ENCODE data around the gene DNAH11. TPM values are rescaled to one million over a fixed set of nuclear protein-coding genes. Genes with fewer than 3 reads are reported as not detected.

Gene DNAH11
- total and polyA plus RNA-seq, 2 of the 8 experiments (the other 6 are each of a cell fraction or from before 2014, with no cell fraction given) = 1.8 to 4.9 TPM

- H3K9me3 ChIP-seq (ENCODE audit: insufficient read depth in 2 of 2, low read depth in 1 of 2, low read length in 1 of 2) = no peaks in the 10 kb centered on the region
- H3K4me1 ChIP-seq (replicated peaks in 1 of 4; ENCODE audit: control insufficient read depth in 3 of 4, insufficient read depth in 4 of 4, low read length in 3 of 4) = no peaks in the 10 kb centered on the region
- H3K56ac ChIP-seq (replicated peaks; ENCODE audit: insufficient read length, low read depth, low read length) = no peak overlapping the region
- peaks cover 16% of the 10 kb centered on the region for H3K79me1 ChIP-seq (ENCODE audit: low read depth, low read length)
- no peak overlapping the region for H2BK15ac ChIP-seq (ENCODE audit: low read length)
- no peak overlapping the region for H4K5ac ChIP-seq (ENCODE audit: insufficient read length, low read depth, low read length)
- H3K23me2 ChIP-seq (ENCODE audit: low read depth, low read length) = no peaks in the 10 kb centered on the region
- H2AK5ac ChIP-seq (ENCODE audit: low read depth, low read length) = no peak overlapping the region
- FAIRE-seq (no peak), DNase-seq (ENCODE audit: low read depth in 1 of 2, low spot score in 2 of 2) (no peak)
- H2BK20ac ChIP-seq (ENCODE audit: low read length) = no peak overlapping the region
- no peak overlapping the region for H3K4me2 ChIP-seq (ENCODE audit: insufficient read depth in 1 of 2, low read depth in 2 of 2, low read length in 2 of 2)
- H2BK5ac ChIP-seq (ENCODE audit: low read depth, low read length) = no peak overlapping the region
- ChIA-PET CTCF (ENCODE audit: partially characterized antibody) (interaction anchor here (0.6 to 1.2 kb wide), 3 partner anchors 13 to 146 kb away, joined by 3 to 4 read pairs (median 3); no protein-coding TSS in a partner anchor), POLR2A (ENCODE audit: partially characterized antibody) (interaction anchor here (2.4 kb wide), 1 partner anchor 31 kb away, joined by 9 read pairs; the partner anchor contains the start of gene CDCA7L)
- H3K4me3 ChIP-seq (ENCODE audit: extremely low read depth in 1 of 4, insufficient read depth in 2 of 4, low read depth in 3 of 4, low read length in 4 of 4) = no peak overlapping the region
- no peak overlapping the region for H3K27ac ChIP-seq (ENCODE audit: low read depth, low read length)
- TF ChIP-seq RFX5 (IDR thresholded peaks at IDR 0.05; ENCODE audit: borderline replicate concordance, low read depth, low read length) = no peak
- TF ChIP-seq SIRT6 (IDR thresholded peaks at IDR 0.05; ENCODE audit: low read length) = no peak
- no peak for TF ChIP-seq SP2 (IDR thresholded peaks at IDR 0.05; ENCODE audit: low read length)
- no peak for TF ChIP-seq CHD1 (IDR thresholded peaks at IDR 0.05; ENCODE audit: low read depth, low read length)
- TF ChIP-seq FOSL1 (IDR thresholded peaks at IDR 0.05; ENCODE audit: insufficient read depth, low read depth, low read length) = no peak
- TF ChIP-seq MAX (IDR thresholded peaks at IDR 0.05) = no peak
- peaks cover 3 to 41% of the 10 kb centered on the region in 2 experiments; a peak in 3 of 4 replicates for H3K79me2 ChIP-seq (ENCODE audit: control insufficient read depth in 1 of 2, insufficient read depth in 2 of 2, low read length in 2 of 2)
- no peak overlapping the region for H4K91ac ChIP-seq (replicated peaks; ENCODE audit: insufficient read length, low read length)
- peaks cover 0 to 9% of the 10 kb centered on the region in 2 experiments for H4K20me1 ChIP-seq (replicated peaks in 1 of 2; ENCODE audit: control insufficient read depth in 1 of 2, insufficient read depth in 2 of 2, low read length in 2 of 2)
- no peak overlapping the region for H3K9ac ChIP-seq (replicated peaks in 1 of 4; ENCODE audit: extremely low read depth in 1 of 4, low read depth in 3 of 4, low read length in 3 of 4)
- H2BK12ac ChIP-seq (ENCODE audit: low read depth, low read length) = no peak overlapping the region
- no peak overlapping the region for H3K4ac ChIP-seq (replicated peaks; ENCODE audit: insufficient read length, low read depth, low read length)
- no peak overlapping the region for H2AFZ ChIP-seq (ENCODE audit: low read length)
- no peak overlapping the region for H4K8ac ChIP-seq (ENCODE audit: extremely low read depth, insufficient read depth, low read length)
- 93% methylated on average over 5 of the region's 5 CpGs; no CpG with 5 or more reads in 1 of the 2 experiments for WGBS, 2 experiments (ENCODE audit: extremely low coverage in 1 of 2, insufficient coverage in 1 of 2, insufficient read length in 1 of 2, insufficient replicate concordance in 2 of 2, low coverage in 1 of 2, low lambda C conversion rate in 2 of 2, missing lambda C conversion rate in 1 of 2)
- H3K14ac ChIP-seq (ENCODE audit: insufficient read length) = no peak overlapping the region
- peaks cover 10 to 46% (median 27%) of the 10 kb centered on the region in 4 experiments for H3K36me3 ChIP-seq (ENCODE audit: control insufficient read depth in 2 of 4, insufficient read depth in 4 of 4, low read length in 3 of 4)
- no peak overlapping the region for H2BK120ac ChIP-seq (replicated peaks; ENCODE audit: low read depth, low read length)
- no peaks in the 10 kb centered on the region for H3K27me3 ChIP-seq (replicated peaks in 1 of 4; ENCODE audit: control insufficient read depth in 3 of 4, extremely low read depth in 1 of 4, insufficient read depth in 3 of 4, low read length in 3 of 4)
- H3K23ac ChIP-seq (ENCODE audit: insufficient read length) = no peak overlapping the region
- H3K18ac ChIP-seq (ENCODE audit: extremely low read depth, low read length) = no peak overlapping the region
Observed at GRCh38 chr7:21914671-21915070, 371.8 kb downstream of the DNAH11 start.
